H9 (cell line): Measurements from ENCODE around the gene PRR16. TPM values are rescaled to one million over a fixed set of nuclear protein-coding genes. Genes with fewer than 3 reads are reported as not detected.

Experiments
- DNase-seq: peaks from one replicate; pipeline ENCODE4 v3.0.0-alpha.2; 2017
- H2AFZ ChIP-seq: one replicate; pipeline ENCODE4 v1.6.1; 2013; ENCODE audit warnings: mild to moderate bottlenecking, low read length, control low read depth, moderate library complexity
- H2AK5ac ChIP-seq: 2 replicates; pipeline ENCODE4 v1.6.1; 2013; ENCODE audit warnings: low read length, control low read depth, mixed read lengths; ENCODE audit not compliant: insufficient read length
- H2BK120ac ChIP-seq: one replicate; pipeline ENCODE4 v1.6.1; 2013; ENCODE audit warnings: low read depth, mild to moderate bottlenecking, low read length, control low read depth, inconsistent platforms; ENCODE audit not compliant: poor library complexity, severe bottlenecking
- H2BK12ac ChIP-seq: 2 replicates; pipeline ENCODE4 v1.6.1; 2013; ENCODE audit warnings: low read length, control low read depth, mixed read lengths, low read depth; ENCODE audit not compliant: insufficient read length
- H2BK15ac ChIP-seq: 2 replicates; pipeline ENCODE4 v1.6.1; 2013; ENCODE audit warnings: low read depth, low read length, control low read depth
- H2BK20ac ChIP-seq: one replicate; pipeline ENCODE4 v1.6.1; 2013; ENCODE audit warnings: low read depth, mild to moderate bottlenecking, low read length, control low read depth, inconsistent platforms; ENCODE audit not compliant: poor library complexity, severe bottlenecking
- H2BK5ac ChIP-seq: 2 replicates; pipeline ENCODE4 v1.6.1; 2013; ENCODE audit warnings: low read length, control low read depth, mixed read lengths; ENCODE audit not compliant: insufficient read length
- H3K14ac ChIP-seq: 2 replicates; pipeline ENCODE4 v1.6.1; 2013; ENCODE audit warnings: low read length, control low read depth; ENCODE audit not compliant: insufficient read depth
- H3K18ac ChIP-seq: 2 replicates; pipeline ENCODE4 v1.6.1; 2013; ENCODE audit warnings: low read depth, mild to moderate bottlenecking, mixed read lengths, low read length, control low read depth; ENCODE audit not compliant: insufficient read length
- H3K23ac ChIP-seq: 2 replicates; pipeline ENCODE4 v1.6.1; 2013; ENCODE audit warnings: low read length, control low read depth, mixed read lengths, low read depth; ENCODE audit not compliant: insufficient read length
- H3K23me2 ChIP-seq: 2 replicates; pipeline ENCODE4 v1.6.1; 2013; ENCODE audit warnings: low read depth, mild to moderate bottlenecking, mixed read lengths, low read length, control low read depth; ENCODE audit not compliant: insufficient read length, poor library complexity, severe bottlenecking
- H3K27ac ChIP-seq: 2 replicates; pipeline ENCODE4 v1.5.1; 2013; ENCODE audit warnings: low read length, control low read depth, mixed read lengths, low read depth; ENCODE audit not compliant: insufficient read length
- H3K27me3 ChIP-seq: 2 replicates; pipeline ENCODE4 v1.6.1; 2013; ENCODE audit warnings: low read length, control low read depth, inconsistent platforms; ENCODE audit not compliant: insufficient read depth
- H3K4ac ChIP-seq: 2 replicates; pipeline ENCODE4 v1.6.1; 2013; ENCODE audit warnings: low read depth, mild to moderate bottlenecking, control low read depth, inconsistent platforms, low read length, moderate library complexity
- H3K4me1 ChIP-seq: 2 replicates; pipeline ENCODE4 v1.6.1; 2013; ENCODE audit warnings: low read length, control low read depth, inconsistent platforms; ENCODE audit not compliant: insufficient read depth
- H3K4me2 ChIP-seq: 2 replicates; pipeline ENCODE4 v1.6.1; 2013; ENCODE audit warnings: low read length, control low read depth, mixed read lengths; ENCODE audit not compliant: insufficient read length, insufficient read depth
- H3K56ac ChIP-seq: 2 replicates; pipeline ENCODE4 v1.6.1; 2013; ENCODE audit warnings: low read depth, mild to moderate bottlenecking, mixed read lengths, low read length, control low read depth; ENCODE audit not compliant: insufficient read length
- H3K79me1 ChIP-seq: 2 replicates; pipeline ENCODE4 v1.6.1; 2013; ENCODE audit warnings: low read depth, mild to moderate bottlenecking, moderate library complexity, low read length, control low read depth, inconsistent platforms; ENCODE audit not compliant: insufficient read depth, poor library complexity, severe bottlenecking
- H3K79me2 ChIP-seq: 2 replicates; pipeline ENCODE4 v1.6.1; 2013; ENCODE audit warnings: low read length, control low read depth, inconsistent platforms; ENCODE audit not compliant: insufficient read depth
- H3K9ac ChIP-seq: 2 replicates; pipeline ENCODE4 v1.6.1; 2013; ENCODE audit warnings: low read length, control low read depth, mixed read lengths; ENCODE audit not compliant: insufficient read length; ENCODE audit errors: extremely low read depth
- H3K9me3 ChIP-seq: one replicate; pipeline ENCODE4 v1.6.1; 2013; ENCODE audit warnings: low read depth, low read length, inconsistent platforms; ENCODE audit not compliant: control insufficient read depth
- H3T11ph ChIP-seq: one replicate; pipeline ENCODE4 v1.6.1; 2013; ENCODE audit warnings: mild to moderate bottlenecking, low read length, control low read depth, inconsistent platforms
- H4K20me1 ChIP-seq: one replicate; pipeline ENCODE4 v1.6.1; 2013; ENCODE audit not compliant: control insufficient read depth, insufficient read length, insufficient read depth
- H4K5ac ChIP-seq: 2 replicates; pipeline ENCODE4 v1.6.1; 2013; ENCODE audit warnings: low read depth, mild to moderate bottlenecking, mixed read lengths, low read length, control low read depth; ENCODE audit not compliant: insufficient read length
- H4K8ac ChIP-seq: replicated peaks from 2 replicates; pipeline ENCODE4 v1.6.1; 2013; ENCODE audit warnings: low read length, control low read depth, mixed read lengths, low read depth; ENCODE audit not compliant: insufficient read length
- H4K91ac ChIP-seq: 2 replicates; pipeline ENCODE4 v1.6.1; 2013; ENCODE audit warnings: low read depth, mild to moderate bottlenecking, moderate library complexity, mixed read lengths, low read length, control low read depth; ENCODE audit not compliant: insufficient read length
- H3K27ac Mint-ChIP-seq, 3 experiments: 2 replicates in 2 of 3; 3 replicates in 1 of 3; pipeline ENCODE4 v1.8.0; 2020 to 2021; ENCODE audit warnings: mixed read lengths in 3 of 3, mild to moderate bottlenecking in 1 of 3, moderate library complexity in 1 of 3
- H3K27me3 Mint-ChIP-seq: 2 replicates; pipeline ENCODE4 v1.8.0; 2021; ENCODE audit warnings: low read depth, mild to moderate bottlenecking, moderate library complexity, mixed read lengths
- H3K36me3 Mint-ChIP-seq, 3 experiments: 2 replicates in 2 of 3; 3 replicates in 1 of 3; pipeline ENCODE4 v1.8.0; 2020 to 2021; ENCODE audit warnings: low read depth in 3 of 3, mixed read lengths in 3 of 3; ENCODE audit not compliant: insufficient read depth in 1 of 3
- H3K4me1 Mint-ChIP-seq, 2 experiments: 2 replicates each; pipeline ENCODE4 v1.8.0; 2020; ENCODE audit warnings: mixed read lengths in 2 of 2
- H3K4me3 Mint-ChIP-seq, 2 experiments: 2 replicates in 1 of 2; 3 replicates in 1 of 2; pipeline ENCODE4 v1.8.0; 2020 to 2021; ENCODE audit warnings: mild to moderate bottlenecking in 2 of 2, mixed read lengths in 2 of 2, moderate library complexity in 1 of 2
- H3K9me3 Mint-ChIP-seq, 2 experiments: 2 replicates in 1 of 2; 3 replicates in 1 of 2; pipeline ENCODE4 v1.8.0; 2020; ENCODE audit warnings: mild to moderate bottlenecking in 2 of 2, mixed read lengths in 2 of 2, moderate library complexity in 1 of 2
- WGBS: extraction: QIAGEN DNeasy Blood & Tissue Kit; methylation state at CpG from one replicate; pipeline ENCODE4 v1.1.7; 2013; ENCODE audit warnings: missing lambda C conversion rate, low lambda C conversion rate, mixed read lengths; ENCODE audit not compliant: insufficient read length; ENCODE audit errors: extremely low coverage; 5-methylcytosine and 5-hydroxymethylcytosine counted together
- total RNA-seq: library from RNA; stranded (reverse); gene quantifications from 2 replicates; pipeline ENCODE4 v1.2.1, GENCODE V29; 2021
- TF ChIP-seq, protein P1 (sequence below): fragments of 200-600 bp; sonication (generic); conservative IDR thresholded peaks from 3 replicates; pipeline ENCODE4 v1.8.0; 2021; ENCODE audit warnings: antibody characterized with exemption, mild to moderate bottlenecking

Gene PRR16
- total RNA-seq, 1 experiment from 2014 or later, result 0.13 TPM

DNA sequence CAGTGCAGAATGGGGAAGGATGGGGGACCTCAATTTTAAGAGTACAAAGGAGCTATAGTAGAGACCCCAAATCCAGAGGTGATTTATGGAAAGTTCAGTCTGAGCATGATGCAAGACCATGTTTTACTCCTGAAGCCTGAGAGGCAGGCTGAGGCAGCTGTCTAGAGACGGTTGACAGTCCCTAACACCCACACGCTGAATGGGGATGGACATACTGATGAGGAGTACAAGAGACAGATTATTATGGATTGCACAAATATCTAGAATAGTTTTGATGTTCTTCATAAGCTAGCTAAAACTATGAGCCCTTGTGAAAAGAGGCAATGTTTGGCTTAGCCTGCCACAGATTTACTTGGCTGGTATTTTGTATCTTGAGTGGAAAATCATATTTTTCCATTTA, 64.5 kb downstream of the PRR16 start:
- Mint-ChIP-seq H3K36me3 (no peaks in the 10 kb centered on the region), H3K4me3 (no peak overlapping the region), H3K9me3 (no peaks in the 10 kb centered on the region), H3K27me3 (no peaks in the 10 kb centered on the region), H3K27ac (no peak overlapping the region), H3K4me1 (peaks cover 6 to 13% of the 10 kb centered on the region in 2 experiments)
- TF ChIP-seq, protein P1, sequence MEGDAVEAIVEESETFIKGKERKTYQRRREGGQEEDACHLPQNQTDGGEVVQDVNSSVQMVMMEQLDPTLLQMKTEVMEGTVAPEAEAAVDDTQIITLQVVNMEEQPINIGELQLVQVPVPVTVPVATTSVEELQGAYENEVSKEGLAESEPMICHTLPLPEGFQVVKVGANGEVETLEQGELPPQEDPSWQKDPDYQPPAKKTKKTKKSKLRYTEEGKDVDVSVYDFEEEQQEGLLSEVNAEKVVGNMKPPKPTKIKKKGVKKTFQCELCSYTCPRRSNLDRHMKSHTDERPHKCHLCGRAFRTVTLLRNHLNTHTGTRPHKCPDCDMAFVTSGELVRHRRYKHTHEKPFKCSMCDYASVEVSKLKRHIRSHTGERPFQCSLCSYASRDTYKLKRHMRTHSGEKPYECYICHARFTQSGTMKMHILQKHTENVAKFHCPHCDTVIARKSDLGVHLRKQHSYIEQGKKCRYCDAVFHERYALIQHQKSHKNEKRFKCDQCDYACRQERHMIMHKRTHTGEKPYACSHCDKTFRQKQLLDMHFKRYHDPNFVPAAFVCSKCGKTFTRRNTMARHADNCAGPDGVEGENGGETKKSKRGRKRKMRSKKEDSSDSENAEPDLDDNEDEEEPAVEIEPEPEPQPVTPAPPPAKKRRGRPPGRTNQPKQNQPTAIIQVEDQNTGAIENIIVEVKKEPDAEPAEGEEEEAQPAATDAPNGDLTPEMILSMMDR, result no peak
- H2AK5ac ChIP-seq, result no peak overlapping the region
- no peak overlapping the region for H3K9ac ChIP-seq
- no peak overlapping the region for H3K23ac ChIP-seq
- H3K27ac ChIP-seq, result no peak overlapping the region
- no peak overlapping the region for H3K4ac ChIP-seq
- H2BK15ac ChIP-seq, result no peak overlapping the region
- no peaks in the 10 kb centered on the region for H3K27me3 ChIP-seq
- no peaks in the 10 kb centered on the region for H3K4me1 ChIP-seq
- no CpG with 5 or more reads among the region's 2 CpGs for WGBS
- no peak for DNase-seq
- H3K18ac ChIP-seq, result no peak overlapping the region
- no peak overlapping the region for H2AFZ ChIP-seq
- no peak overlapping the region for H2BK20ac ChIP-seq
- no peak overlapping the region for H4K91ac ChIP-seq
- H2BK12ac ChIP-seq, result no peak overlapping the region
- H3K4me2 ChIP-seq, result no peak overlapping the region
- H3K79me2 ChIP-seq, result no peaks in the 10 kb centered on the region
- H2BK5ac ChIP-seq, result no peak overlapping the region
- no peak overlapping the region for H3T11ph ChIP-seq
- H4K5ac ChIP-seq, result no peak overlapping the region
- no peaks in the 10 kb centered on the region for H3K79me1 ChIP-seq
- H4K8ac ChIP-seq, result no peak overlapping the region
- no peaks in the 10 kb centered on the region for H4K20me1 ChIP-seq
- no peak overlapping the region for H3K56ac ChIP-seq
- H3K14ac ChIP-seq, result no peak overlapping the region
- no peak overlapping the region for H2BK120ac ChIP-seq
- H3K23me2 ChIP-seq, result no peaks in the 10 kb centered on the region
- no peaks in the 10 kb centered on the region for H3K9me3 ChIP-seq
